ENCODE measurements around the gene PCDHA12. TPM values are rescaled to one million over a fixed set of nuclear protein-coding genes. Genes with fewer than 3 reads are reported as not detected.
"Not testable (repeated sequence)": the region's sequence is repeated elsewhere in the genome, so short reads cannot be mapped to it uniquely, and the experiment has no call there.

Gene PCDHA12
- total RNA-seq, 4 donors from 2014 or later, result 0.66 to 4.8 (median 2.5) TPM

- H3K27ac ChIP-seq (replicated peaks in 1 of 4), result no peak overlapping the region
- H3K36me3 ChIP-seq, result no peaks in the 10 kb centered on the region
- 44% methylated on average over 56 of the region's 87 CpGs for WGBS
- intact Hi-C loops (cut with DNase I), result no loop called here
- peaks cover 0 to 43% (median 34%) of the 10 kb centered on the region in 4 donors for H3K9me3 ChIP-seq
- peak; percentile 62 for DNase-seq (ENCODE audit: extremely low spot score)
- H3K4me3 ChIP-seq, result no peak overlapping the region
- no peak for TF ChIP-seq POLR2A (IDR thresholded peaks at IDR 0.05; ENCODE audit: low read depth)
- no peak for TF ChIP-seq POLR2AphosphoS5 (IDR thresholded peaks at IDR 0.05)
- no peak for TF ChIP-seq EP300 (IDR thresholded peaks at IDR 0.05)
- TF ChIP-seq, protein P1, sequence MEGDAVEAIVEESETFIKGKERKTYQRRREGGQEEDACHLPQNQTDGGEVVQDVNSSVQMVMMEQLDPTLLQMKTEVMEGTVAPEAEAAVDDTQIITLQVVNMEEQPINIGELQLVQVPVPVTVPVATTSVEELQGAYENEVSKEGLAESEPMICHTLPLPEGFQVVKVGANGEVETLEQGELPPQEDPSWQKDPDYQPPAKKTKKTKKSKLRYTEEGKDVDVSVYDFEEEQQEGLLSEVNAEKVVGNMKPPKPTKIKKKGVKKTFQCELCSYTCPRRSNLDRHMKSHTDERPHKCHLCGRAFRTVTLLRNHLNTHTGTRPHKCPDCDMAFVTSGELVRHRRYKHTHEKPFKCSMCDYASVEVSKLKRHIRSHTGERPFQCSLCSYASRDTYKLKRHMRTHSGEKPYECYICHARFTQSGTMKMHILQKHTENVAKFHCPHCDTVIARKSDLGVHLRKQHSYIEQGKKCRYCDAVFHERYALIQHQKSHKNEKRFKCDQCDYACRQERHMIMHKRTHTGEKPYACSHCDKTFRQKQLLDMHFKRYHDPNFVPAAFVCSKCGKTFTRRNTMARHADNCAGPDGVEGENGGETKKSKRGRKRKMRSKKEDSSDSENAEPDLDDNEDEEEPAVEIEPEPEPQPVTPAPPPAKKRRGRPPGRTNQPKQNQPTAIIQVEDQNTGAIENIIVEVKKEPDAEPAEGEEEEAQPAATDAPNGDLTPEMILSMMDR (IDR thresholded peaks at IDR 0.05), result no peak
- H3K27me3 ChIP-seq, result peaks cover 0 to 70% (median 6%) of the 10 kb centered on the region in 4 donors
- H3K4me1 ChIP-seq, result no peaks in the 10 kb centered on the region
Measured at GRCh38 chr5:140842798-140843733, 32.0 kb upstream of the PCDHA12 start.

GRCh38 chr5:140848139-140849102 is 26.7 kb upstream of the PCDHA12 start, which contains the start of gene PCDHA9:
Gene PCDHA9 (plus strand): TSS chr5:140848382. CDS start chr5:140848496, 114 bp downstream.
- DNase-seq (ENCODE audit: extremely low spot score); H3K27ac ChIP-seq (replicated peaks in 1 of 4); intact Hi-C loops (cut with DNase I); H3K4me3 ChIP-seq; H3K36me3 ChIP-seq; H3K4me1 ChIP-seq: not testable (repeated sequence)
- 24% methylated on average over 24 of the region's 48 CpGs for WGBS
- H3K27me3 ChIP-seq, result peaks cover 0 to 64% (median 8%) of the 10 kb centered on the region in 4 donors
- H3K9me3 ChIP-seq, result peaks cover 0 to 29% (median 20%) of the 10 kb centered on the region in 4 donors

DNA sequence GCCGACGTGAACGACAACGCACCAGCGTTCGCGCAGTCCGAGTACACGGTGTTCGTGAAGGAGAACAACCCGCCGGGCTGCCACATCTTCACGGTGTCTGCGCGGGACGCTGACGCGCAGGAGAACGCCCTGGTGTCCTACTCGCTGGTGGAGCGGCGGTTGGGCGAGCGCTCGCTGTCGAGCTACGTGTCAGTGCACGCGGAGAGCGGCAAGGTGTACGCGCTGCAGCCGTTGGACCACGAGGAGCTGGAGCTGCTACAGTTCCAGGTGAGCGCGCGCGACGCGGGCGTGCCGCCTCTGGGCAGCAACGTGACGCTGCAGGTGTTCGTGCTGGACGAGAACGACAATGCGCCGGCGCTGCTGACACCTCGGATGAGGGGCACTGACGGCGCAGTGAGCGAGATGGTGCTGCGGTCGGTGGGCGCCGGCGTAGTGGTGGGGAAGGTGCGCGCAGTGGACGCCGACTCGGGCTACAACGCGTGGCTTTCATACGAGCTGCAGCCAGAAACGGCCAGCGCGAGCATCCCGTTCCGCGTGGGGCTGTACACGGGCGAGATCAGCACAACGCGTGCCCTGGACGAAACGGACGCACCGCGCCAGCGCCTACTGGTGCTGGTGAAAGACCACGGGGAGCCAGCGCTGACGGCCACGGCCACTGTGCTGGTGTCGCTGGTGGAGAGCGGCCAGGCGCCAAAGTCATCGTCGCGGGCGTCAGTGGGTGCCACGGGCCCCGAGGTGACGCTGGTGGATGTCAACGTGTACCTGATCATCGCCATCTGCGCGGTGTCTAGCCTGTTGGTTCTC is 25.1 kb upstream of the PCDHA12 start:
- intact Hi-C loops (cut with DNase I); H3K4me1 ChIP-seq; H3K36me3 ChIP-seq; H3K4me3 ChIP-seq; H3K27ac ChIP-seq (replicated peaks in 1 of 4); DNase-seq (ENCODE audit: extremely low spot score): not testable (repeated sequence)
- peaks cover 0 to 28% (median 14%) of the 10 kb centered on the region in 4 donors for H3K9me3 ChIP-seq
- H3K27me3 ChIP-seq, result peaks cover 0 to 68% (median 8%) of the 10 kb centered on the region in 4 donors
- WGBS, result 46% methylated on average over 20 of the region's 101 CpGs

DNA sequence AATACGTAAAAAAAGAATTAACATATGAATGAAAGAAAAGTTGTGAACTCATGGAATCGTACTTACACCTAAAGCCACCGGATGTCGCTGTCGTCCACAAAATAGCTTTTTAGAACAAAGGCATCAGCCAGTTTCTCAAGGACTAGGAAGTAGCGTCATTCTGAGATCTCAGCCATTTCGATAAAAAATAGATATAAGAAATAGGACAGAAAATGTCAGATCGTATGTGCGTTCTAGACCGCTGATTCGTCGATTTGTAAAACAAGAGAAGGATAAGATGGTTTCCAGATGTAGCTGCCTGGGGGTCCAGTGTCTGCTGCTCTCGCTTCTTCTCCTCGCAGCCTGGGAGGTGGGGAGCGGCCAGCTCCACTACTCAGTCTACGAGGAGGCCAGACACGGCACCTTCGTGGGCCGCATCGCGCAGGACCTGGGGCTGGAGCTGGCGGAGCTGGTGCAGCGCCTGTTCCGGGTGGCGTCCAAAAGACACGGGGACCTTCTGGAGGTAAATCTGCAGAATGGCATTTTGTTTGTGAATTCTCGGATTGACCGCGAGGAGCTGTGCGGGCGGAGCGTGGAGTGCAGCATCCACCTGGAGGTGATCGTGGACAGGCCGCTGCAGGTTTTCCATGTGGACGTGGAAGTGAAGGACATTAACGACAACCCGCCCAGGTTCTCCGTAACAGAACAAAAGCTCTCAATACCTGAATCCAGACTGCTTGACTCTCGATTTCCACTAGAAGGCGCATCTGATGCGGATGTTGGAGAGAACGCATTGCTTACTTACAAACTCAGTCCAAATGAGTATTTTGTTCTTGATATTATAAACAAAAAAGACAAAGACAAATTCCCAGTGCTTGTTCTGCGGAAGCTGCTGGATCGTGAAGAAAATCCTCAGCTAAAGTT is 19.1 kb upstream of the PCDHA12 start, which contains the start of gene PCDHA10:
Gene PCDHA10 (plus strand): TSS at position 126 of the 903 bp plus-strand sequence. CDS start 152 bp downstream, at position 278.
- peak within 1 kb of the TSS in 1 of 4 donors; percentile 13 for H3K27ac ChIP-seq (replicated peaks in 1 of 4)
- no peaks in the 10 kb centered on the region for H3K4me1 ChIP-seq
- peak within 1 kb of the TSS; percentile 24 to 48 (median 45) for H3K4me3 ChIP-seq
- no peak for DNase-seq (ENCODE audit: extremely low spot score)
- TF ChIP-seq, protein P1 (IDR thresholded peaks at IDR 0.05), result peak; percentile 25 to 29 (median 28)
- no peak for TF ChIP-seq EP300 (IDR thresholded peaks at IDR 0.05)
- no peak for TF ChIP-seq POLR2AphosphoS5 (IDR thresholded peaks at IDR 0.05)
- intact Hi-C loops (cut with DNase I), result no loop called here
- 21% methylated on average over 44 of the region's 44 CpGs for WGBS
- peaks cover 0 to 30% (median 27%) of the 10 kb centered on the region in 4 donors for H3K9me3 ChIP-seq
- peaks cover 0 to 63% (median 0%) of the 10 kb centered on the region in 4 donors for H3K27me3 ChIP-seq
- no peaks in the 10 kb centered on the region for H3K36me3 ChIP-seq
